HG02870 (cell line): ENCODE results near the gene G3BP2.
A peak's percentile ranks its signal among the peaks of the same experiment; 100 is the strongest.
"Not testable (repeated sequence)": the region's sequence is repeated elsewhere in the genome, so short reads cannot be mapped to it uniquely, and the experiment has no call there.

Source experiments
- ATAC-seq: cut with Tn5 transposase; IDR thresholded peaks from one replicate; pipeline ENCODE4 v1.9.1; 2021; ENCODE audit warnings: mild to moderate bottlenecking, moderate library complexity; ENCODE audit not compliant: unreplicated experiment

G3BP2 gene

DNA sequence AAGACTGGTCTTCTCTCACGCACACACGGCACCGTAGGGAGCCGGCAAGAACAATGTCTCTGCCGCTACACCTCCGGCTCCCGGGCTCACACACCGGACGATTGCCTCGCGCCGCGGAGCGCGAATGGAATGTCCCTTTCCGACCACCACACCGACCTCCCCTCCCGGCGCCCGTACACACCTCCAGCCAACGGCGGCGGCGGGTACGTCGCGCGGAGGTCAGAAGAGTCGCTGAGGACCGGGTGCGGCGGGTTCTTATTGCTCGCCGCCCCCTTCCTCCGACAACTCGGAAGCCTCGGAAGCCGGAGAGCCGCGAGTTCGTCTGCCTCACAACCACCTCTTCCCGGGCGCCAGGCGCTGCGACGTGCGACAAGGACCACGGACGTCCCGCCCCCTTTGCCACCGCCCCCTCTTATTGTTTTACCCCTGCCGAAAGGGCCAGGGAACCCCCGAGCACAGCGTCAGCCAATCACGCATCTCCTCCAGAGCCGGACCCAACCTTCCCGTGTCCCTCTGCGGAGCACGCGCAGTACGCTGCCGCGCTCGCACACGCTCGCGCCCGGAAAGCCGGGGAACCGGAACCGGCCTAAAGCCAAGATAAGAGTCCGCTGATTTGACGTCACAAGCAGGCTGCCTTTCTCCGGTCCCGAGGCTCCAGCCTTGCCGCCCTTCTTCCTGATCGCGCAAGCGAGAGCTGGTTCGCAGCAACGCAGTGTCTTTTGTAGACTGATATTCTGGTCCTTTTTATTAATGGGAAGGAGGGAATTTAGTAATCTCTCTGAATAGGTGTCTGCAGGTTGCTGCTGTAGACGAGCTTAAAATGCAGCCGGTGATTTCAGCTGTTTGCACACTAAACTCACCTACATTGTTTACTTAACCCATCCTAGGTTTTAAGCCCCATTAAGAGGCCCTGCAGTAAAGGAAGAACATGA, at the start of gene G3BP2:
G3BP2 (minus strand) TSS at position 385 of the 932 bp plus-strand sequence. CDS start 11,386 bp downstream, outside the sequence.
- ATAC-seq, result peak; percentile 90

DNA sequence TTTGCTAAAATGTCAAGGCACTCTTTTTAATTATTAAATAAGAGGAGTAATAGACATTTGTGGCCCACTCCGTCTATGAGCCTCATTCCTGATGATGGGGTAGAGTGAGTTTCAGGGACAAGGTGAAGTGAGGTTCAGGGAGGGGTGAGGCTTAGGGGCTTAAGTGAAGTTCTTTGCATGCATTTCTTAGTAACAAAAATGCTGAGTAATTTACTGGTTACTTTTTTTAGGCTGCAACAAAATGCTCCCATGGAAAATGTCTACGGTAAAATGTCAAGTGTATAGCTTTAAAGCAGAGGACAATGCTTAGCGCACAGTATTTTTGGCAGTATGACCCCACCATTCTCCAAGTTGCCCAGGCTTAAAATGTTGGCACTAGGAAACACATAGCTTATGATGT, 49.2 kb upstream of the G3BP2 start:
- no peak for ATAC-seq

DNA sequence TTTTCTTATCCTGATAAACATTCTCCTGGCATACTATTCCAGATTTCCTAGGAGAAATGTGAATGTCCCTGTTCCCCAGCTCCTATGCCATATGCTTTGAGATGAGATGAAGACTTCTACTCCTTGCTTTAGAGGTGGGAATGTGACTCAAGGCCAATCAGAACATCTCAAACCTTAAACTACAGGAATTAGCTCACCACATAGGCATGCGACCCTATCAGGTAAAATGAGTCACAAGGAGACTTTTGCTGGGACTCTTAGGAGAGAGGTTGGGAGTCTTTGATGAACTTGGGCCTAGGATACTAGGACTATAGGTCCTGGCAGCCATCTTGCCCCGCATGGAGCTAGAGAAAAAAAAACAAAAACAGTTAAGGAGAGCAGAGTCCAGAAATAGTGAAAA, 45.3 kb upstream of the G3BP2 start:
- no peak for ATAC-seq

DNA sequence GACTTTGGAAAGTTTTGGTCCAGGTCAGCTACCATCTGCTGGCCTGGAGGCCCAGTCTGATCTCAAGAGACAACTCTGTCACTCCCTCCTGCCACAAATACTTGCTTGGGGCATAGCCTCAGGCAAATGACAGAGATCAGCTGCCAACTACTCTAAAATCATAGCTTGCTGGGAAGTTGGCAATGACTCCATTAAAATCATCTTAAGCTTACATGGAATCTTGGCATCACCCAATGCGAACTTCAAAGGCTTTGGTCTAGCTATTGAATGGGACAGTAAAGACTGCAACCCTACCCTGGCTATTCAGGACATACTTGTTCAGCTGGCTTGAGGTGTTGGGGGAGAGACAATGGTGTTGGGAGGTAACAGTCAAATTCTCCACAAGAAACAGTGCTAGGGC, 44.2 kb upstream of the G3BP2 start:
- ATAC-seq, result no peak

DNA sequence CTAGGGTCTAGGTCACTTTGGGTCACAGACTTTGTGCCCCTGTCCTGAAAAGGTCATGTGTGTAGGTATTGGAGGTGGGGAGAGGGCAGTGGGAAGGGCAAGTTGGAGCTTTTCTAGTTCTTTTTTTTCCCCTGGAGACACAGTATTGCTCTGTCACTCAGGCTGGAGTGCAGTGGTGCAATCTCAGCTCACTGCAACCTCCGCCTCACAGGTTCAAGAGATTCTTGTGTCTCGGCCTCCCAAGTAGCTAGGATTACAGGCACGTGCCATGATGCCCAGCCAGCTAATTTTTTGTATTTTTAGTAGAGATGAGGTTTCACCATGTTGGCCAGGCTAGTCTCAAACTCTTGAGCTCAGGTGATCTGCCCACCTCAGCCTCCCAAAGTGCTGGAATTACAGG, 42.8 kb upstream of the G3BP2 start:
- not testable (repeated sequence) for ATAC-seq

DNA sequence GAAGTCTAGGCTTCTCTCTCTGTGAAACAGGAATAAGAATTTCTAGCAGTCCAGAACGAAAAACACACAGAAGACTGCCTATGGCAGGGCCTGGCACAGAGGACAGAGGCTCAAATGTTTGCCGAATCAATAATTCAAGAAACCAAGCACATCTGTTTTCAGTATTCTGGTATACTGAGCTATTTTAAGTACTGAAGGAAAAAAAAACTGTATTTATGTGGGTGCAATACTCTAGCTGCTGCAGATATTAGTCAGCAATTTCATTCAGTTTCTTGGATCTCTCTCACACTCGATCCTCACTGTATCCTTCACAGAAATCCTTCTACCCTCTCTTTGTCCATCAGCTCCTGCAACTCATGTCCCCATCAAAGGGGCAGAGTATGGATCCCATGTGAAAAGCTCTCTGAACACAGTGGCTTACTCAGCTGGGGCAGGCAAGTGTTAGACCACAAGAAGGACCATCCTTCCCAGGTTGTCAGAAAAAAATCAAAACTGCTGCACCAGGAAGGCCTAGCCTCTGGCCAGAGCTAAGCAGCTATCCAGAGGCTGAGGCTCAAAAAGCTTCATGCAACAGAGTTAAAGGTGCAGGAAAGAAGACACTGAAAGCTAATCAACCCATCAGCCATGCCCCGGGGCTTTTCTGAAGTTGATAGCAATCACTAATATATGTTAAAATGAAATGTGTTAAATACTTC, 42.0 kb upstream of the G3BP2 start:
- ATAC-seq, result peak; percentile 79

DNA sequence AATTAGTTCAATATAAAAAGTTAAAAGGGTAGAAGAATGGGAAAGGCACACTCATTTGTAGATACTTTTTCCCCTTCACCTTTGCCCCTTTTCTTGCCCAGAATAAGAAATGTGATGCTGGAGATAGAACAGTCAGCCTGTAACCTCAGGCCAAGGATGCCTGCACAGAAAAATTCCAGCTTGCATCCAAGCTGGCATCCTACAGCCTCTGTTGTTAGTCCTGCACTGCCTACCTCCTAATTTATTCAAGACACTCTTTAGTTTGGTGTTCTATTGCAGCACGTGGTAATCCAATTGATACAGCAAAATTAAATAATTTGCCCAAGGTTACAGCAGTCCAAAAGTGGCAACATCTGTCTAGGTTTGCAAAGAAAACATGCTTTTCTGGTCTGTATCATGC, 41.5 kb upstream of the G3BP2 start:
- ATAC-seq, result no peak

DNA sequence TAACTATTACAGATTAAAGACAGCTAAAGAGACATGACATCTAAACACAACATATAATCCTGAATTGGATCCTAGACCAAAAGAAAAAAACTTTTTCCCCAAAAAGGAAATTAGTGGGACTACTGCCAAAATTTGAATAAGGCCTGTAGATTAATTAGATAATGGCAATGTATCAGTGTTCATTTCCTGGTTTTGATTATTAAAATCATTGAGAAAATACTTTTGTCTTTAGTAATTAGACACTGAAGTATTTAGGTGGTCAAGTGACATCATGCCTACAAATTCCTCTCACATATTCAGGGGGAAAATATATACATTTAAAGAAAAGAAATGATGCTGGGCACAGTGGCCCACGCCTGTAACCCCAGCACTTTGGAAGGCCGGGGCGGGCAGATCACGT, 40.8 kb upstream of the G3BP2 start:
- ATAC-seq, result no peak

DNA sequence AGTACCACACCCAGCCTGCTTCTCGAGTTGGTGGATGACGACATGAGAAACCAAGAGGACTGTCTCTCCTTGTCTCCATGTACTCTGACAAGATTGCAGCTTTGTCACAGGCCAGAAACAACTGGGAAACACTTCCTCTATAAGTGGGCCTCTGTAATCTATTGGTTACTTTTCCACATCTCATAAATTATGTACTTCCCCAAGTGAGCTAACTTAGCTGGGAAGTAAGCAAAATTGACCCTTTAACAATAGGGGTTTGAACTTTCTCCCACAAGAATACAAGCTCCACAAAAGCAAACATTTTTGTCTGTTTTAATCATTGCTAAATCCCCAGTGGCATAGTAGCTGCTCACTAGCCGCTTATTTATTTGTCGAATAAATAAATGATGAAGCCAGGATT, 37.0 kb upstream of the G3BP2 start:
- ATAC-seq, result no peak

DNA sequence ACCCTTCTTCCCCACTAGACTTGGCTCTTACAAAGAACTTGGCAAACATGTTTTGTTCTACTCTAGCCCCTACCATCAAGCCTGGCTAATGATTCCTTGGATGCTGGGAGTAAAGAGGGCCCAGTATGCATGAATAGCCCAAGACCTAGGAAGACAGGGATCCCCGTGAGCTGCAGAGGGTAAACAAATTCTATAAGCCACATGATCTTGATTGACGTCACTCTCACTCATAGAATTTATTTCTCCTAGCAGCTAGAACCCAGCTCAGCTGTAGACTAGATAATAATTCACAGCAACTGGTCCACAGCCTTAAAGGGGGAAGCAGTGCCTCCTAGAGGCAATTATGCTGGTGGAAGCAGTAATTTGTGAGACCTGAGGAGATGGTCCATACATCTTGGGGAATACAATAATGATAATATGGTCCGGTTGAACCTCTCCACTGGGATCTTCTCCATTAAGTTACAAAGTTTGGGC, 35.0 kb upstream of the G3BP2 start:
- ATAC-seq, result no peak

DNA sequence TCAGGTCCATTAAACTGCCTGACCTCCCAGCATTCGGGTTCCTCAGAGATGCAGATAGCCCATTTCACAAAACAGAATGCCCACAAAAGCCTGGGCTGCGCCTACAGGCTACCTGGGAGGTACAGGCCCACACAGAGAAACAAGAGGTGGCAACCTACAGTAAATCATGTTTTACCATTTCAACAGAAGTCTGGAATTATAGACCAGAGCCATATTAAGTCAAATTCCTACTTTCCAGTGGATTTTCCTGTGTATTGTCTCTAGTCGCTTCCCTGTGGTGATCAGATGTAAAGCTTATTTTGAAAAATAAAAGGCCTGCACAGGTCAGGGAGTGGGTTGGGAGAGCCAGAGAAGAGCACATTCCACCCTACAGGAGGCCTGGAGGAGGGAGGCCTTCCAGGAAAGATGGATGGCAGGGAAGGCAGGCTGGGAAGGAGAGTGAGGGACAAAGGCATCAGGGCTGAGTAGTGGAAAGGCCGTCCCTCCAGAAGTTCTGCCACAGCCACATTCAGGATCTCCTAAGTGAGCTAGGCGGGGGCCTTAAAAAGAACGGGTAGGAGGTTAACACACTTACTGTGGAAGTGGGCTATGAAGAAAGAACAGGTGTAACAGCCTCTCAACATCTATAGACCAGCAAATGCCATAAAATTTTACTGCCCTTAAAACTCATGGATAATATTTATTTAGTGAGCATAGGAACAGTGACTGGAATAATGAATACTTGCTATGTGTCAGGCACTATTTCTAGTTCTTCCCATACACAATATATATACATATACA, 32.2 kb upstream of the G3BP2 start:
- ATAC-seq, result no peak

DNA sequence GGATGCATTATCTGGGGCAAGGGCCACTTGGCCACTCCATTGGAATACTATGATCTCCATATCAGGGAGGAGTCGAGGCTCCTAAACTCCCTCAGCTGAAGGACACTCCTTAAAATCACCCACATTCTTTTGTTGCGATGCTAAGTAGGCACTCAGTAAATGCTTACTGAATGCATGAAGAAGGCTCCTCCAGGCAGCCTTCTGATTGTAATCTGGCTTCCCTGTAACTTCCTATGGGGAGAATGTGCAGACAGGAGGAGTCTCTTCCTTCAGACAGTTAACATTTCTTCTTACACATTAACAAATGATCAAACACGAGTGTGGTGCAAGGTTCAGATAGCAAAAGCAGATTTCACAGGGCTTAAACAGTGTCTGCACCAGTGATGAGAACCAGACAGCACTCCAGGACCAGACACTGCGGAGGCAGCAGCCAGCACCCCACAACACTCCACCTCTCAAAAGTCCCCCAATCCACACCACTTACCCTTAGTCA, 29.8 kb upstream of the G3BP2 start:
- ATAC-seq, result no peak

DNA sequence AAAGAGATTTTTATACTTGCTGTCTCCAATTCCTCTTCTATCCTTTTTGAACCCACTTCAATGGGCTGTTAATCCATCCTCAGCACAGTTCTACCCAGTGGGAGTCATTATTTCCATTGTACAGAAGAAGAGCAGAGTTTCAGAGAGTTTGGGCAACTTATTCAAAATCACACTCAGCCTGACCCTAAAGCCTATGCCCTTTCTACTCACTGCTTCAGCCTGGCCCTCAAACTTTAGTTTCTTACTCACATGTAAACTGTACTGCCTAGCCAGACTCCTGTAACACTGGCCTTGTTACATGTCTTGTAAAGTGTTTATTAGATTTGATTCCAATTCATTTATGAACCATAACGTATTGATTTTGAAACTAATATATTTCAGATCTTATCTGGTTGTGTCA, 26.1 kb upstream of the G3BP2 start:
- ATAC-seq, result no peak

DNA sequence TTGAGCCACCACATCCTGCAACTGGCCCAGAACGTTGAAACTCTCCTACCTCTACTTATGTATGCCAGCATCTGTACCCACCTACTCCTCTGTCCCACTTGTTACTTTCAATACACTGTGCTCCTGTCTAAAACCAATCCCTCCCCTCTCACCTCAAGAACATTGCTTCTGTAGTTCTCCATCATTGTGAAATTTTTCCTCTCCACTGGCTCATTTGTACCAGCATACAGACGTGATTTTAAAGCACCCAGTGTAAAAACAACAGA, 25.7 kb upstream of the G3BP2 start:
- ATAC-seq, result peak; percentile 19

DNA sequence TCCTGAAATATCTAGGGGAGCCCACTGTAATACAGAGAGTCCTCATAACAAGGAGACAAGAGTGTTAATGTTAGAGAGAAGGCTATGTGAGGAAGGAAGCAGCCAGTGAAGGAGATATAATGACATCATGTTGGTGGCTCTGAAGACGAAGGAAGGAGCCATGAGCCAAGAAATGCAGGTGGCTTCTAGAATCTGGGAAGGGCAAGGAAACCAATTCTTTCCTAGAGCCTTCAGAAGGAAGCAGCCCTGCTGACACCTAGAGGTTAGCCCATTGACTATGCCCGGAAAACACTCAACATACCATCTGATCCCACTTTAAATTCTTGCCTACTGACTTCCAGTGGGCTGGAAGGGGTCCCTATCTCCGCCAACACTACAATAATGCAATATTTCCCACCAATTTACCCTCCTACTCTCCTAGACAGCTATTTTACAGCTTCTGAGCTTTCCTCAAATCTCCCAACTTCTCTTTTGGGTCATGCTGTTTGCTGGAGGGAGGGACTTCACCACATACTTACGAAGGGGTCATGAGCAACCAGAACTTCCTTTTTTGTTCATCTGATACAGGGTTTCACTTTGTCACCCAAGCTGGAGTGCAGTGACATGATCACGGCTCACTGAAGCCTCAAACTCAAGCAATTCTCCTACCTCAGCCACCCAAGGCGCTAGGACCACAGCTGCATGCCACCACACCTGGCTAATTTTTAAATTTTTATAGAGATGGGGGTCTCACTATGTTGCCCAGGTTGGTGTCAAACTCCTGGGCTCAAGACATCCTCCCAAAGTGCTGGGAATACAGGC, 25.2 kb upstream of the G3BP2 start:
- peak; percentile 96 for ATAC-seq

DNA sequence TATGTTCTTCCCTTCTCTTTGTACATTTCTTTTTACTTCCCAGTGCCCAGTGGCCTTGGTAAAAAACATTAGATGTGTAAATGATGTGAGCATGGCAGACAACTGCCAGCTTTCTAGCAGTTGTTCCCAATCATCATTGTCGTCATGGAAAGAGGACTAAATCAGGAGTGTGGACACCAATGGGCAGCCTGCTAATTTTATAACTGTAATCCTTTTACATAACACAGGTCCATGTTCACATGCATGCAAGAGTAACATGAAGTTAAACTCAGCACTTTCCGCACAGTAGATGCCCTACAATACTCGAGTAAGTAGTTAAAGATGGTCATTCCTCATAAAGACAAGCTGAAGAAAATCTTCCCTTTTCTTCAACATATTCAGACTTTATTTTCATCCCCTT, 23.4 kb upstream of the G3BP2 start:
- ATAC-seq, result no peak

DNA sequence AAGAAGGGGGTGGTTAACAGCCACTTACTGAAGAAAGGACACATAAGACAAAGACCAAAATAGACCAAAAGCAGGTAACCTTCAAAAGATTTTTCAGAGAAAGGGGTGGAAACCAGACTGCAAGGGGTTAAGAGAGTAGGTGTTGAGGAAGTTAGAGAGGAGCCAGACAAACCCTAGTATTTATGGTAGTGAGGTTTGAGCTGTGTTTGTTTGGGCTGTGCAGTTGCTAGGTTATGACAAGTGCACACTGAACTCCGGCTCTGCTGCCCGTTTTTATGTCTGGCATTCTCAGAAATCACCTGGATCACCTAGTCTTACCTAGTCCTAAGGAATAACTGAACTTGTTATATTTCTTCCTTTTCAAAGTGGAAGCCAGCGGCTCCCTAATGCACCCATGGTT, 22.9 kb upstream of the G3BP2 start:
- no peak for ATAC-seq

DNA sequence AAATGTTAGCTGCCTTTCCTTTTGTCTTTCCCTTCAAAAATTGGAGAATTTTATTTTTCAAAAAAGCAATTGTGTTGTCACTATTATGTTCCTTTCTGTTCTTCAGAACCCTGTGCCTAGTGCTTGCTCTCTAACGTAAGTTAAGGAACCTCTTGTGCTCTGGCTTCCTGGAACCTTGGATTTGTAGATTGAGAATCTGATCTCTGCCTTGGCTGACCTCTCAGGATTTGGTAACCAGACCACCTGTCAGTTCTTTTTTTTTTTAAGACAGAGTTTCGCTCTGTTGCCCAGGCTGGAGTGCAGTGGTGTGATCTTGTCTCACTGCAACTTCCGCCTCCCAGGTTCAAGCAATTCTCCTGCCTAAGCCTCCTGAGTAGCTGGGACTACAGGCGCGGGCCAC, 18.9 kb upstream of the G3BP2 start:
- ATAC-seq, result not testable (repeated sequence)

DNA sequence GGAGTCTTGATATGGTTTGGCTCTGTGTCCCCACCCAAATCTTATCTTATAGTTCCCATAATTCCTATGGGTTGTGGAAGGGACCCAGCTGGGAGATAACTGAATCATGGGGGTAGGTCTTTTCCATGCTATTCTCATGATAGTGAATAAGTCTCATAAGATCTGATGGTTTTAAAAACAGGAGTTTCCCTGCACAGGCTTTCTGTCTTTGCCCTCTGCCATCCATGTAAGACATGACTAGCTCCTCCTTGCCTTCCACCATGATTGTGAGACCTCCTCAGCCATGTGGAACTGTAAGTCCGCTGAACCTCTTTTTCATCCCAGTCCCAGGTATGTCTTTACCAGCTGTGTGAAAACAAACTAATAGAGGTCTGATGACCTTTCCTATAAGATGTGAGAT, 13.9 kb upstream of the G3BP2 start:
- not testable (repeated sequence) for ATAC-seq

DNA sequence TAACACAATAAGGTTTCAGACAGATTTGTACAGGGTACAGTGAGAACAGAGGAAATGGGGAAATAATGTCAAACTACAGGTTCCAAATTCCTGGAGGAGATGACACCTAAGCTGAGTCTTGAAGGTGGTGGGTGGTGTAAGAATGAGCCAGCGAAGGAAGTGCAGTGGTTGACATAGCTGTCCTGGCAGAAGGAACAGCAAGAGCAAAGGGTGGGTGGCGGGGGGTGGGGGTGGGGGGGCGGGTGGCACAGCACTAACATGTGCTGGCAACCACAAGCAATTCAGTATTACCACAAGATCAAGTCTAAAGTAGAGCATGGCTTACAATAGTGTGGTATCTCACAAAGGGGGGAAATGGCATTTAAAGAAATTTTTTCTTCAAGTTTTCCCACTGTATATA, 13.1 kb upstream of the G3BP2 start:
- no peak for ATAC-seq
